PFSK-1 (cell line): ENCODE measurements around the gene EFEMP2.

Source experiments
- FOXP2 ChIP-seq: optimal IDR thresholded peaks from 2 replicates; pipeline ENCODE3; 2011; ENCODE audit warnings: borderline replicate concordance, control low read depth, inconsistent platforms; ENCODE audit not compliant: insufficient read depth; ENCODE audit errors: extremely low read length, extremely low read depth
- POLR2AphosphoS5 ChIP-seq: IDR thresholded peaks from 2 replicates; pipeline ENCODE4 v1.6.1; 2012; ENCODE audit warnings: low read depth, mild to moderate bottlenecking, control low read depth, low read length, moderate library complexity
- SIN3A ChIP-seq: IDR thresholded peaks from 2 replicates; pipeline ENCODE4 v1.6.1; 2012; ENCODE audit warnings: mild to moderate bottlenecking, low read length, moderate library complexity, borderline replicate concordance; ENCODE audit not compliant: insufficient read depth
- TAF1 ChIP-seq: IDR thresholded peaks from 2 replicates; pipeline ENCODE4 v1.6.1; 2012; ENCODE audit warnings: low read length, control low read depth, borderline replicate concordance; ENCODE audit not compliant: insufficient read depth
- TF ChIP-seq, protein P1 (sequence below), 2 experiments: IDR thresholded peaks; 2 replicates each; pipeline versions ENCODE4 v1.6.1 to v1.8.0; 2011 to 2012; ENCODE audit warnings: low read depth in 2 of 2, low read length in 2 of 2, control low read depth in 1 of 2, inconsistent platforms in 1 of 2, mild to moderate bottlenecking in 1 of 2, moderate library complexity in 1 of 2; ENCODE audit not compliant: insufficient read depth in 1 of 2

Gene EFEMP2

DNA sequence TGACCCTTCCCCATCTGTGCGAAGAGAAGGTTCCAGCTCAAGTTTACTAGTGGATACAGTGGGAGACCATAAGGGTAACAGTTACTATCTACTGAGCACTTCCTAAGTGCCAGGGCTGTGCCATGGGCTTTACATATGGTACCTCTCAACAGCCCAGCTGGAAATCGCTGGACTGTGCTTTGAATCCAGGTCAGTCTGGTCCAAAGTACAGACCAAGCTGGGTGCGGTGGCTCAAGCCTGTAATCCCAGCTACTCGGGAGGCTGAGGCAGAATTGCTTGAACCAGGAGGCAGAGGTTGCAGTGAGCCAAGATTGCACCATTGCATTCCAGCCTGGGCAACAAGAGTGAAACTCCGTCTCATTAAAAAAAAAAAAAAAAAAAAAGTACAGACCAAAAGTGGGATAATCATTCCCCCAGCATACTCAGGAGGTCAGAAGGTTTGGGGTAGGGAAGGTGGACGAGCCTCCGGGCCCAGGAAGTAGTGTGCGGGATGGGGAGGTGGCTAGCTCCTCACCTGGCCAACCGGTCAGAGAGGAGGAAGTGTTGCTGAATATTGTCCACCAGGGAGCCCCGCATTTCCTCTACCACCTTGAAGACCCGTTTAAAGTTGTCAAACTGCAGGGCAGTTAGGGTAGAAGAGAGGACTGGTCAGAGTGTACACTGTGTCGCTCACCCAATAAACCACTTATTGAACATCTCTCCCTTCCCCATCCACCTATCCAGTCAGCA, 13.4 kb upstream of the EFEMP2 start:
- TF ChIP-seq TAF1: no peak
- no peak for TF ChIP-seq SIN3A
- TF ChIP-seq, protein P1, sequence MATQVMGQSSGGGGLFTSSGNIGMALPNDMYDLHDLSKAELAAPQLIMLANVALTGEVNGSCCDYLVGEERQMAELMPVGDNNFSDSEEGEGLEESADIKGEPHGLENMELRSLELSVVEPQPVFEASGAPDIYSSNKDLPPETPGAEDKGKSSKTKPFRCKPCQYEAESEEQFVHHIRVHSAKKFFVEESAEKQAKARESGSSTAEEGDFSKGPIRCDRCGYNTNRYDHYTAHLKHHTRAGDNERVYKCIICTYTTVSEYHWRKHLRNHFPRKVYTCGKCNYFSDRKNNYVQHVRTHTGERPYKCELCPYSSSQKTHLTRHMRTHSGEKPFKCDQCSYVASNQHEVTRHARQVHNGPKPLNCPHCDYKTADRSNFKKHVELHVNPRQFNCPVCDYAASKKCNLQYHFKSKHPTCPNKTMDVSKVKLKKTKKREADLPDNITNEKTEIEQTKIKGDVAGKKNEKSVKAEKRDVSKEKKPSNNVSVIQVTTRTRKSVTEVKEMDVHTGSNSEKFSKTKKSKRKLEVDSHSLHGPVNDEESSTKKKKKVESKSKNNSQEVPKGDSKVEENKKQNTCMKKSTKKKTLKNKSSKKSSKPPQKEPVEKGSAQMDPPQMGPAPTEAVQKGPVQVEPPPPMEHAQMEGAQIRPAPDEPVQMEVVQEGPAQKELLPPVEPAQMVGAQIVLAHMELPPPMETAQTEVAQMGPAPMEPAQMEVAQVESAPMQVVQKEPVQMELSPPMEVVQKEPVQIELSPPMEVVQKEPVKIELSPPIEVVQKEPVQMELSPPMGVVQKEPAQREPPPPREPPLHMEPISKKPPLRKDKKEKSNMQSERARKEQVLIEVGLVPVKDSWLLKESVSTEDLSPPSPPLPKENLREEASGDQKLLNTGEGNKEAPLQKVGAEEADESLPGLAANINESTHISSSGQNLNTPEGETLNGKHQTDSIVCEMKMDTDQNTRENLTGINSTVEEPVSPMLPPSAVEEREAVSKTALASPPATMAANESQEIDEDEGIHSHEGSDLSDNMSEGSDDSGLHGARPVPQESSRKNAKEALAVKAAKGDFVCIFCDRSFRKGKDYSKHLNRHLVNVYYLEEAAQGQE (IDR thresholded peaks at IDR 0.05; ENCODE audit: insufficient read depth in 1 of 2, low read depth in 2 of 2, low read length in 2 of 2): no peak
- no peak for TF ChIP-seq FOXP2
- TF ChIP-seq POLR2AphosphoS5: no peak

DNA sequence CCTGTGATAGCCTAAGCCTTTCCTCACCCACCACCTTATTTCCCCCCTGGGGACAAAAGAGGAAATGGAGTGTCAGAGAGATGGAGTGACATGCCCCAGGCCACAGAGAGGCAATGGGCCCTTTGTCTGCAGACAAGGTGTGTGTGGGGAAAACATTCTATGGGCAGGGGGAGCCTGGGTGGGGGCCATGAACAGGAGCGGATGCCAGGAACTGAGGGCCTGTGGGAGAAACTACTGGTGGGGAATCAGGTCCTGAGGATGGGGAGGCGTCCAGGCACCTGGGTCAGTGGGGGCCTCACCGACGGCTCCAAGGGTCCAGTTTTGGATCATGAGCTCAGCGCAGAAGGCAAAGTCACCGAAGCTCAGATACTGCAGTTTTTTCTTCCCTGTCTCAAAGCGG, 12.6 kb upstream of the EFEMP2 start:
- TF ChIP-seq, protein P1 (IDR thresholded peaks at IDR 0.05; ENCODE audit: insufficient read depth in 1 of 2, low read depth in 2 of 2, low read length in 2 of 2): no peak
- TF ChIP-seq SIN3A: no peak
- TF ChIP-seq POLR2AphosphoS5: no peak
- TF ChIP-seq FOXP2: no peak
- TF ChIP-seq TAF1: no peak

DNA sequence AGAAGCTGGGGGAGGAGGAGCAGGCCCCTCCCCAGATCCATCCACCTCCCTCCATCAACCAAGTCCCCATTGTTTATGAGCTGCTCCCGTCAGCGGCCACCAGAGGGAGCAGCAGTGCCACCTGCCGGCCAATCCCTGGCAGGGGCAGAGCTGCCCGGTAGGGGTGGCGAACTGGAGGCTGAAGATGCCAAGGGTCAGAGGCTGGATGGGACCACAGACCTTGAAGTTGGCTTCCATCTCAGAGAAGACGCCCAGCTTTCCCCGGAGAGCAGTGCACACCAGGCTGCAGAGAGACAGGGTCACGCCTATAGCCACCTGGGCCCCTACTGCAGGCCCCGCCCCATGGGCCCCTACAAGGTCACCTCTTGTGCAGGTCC, 12.1 kb upstream of the EFEMP2 start:
- TF ChIP-seq FOXP2 (no peak), TAF1 (no peak), SIN3A (no peak), POLR2AphosphoS5 (no peak)
- TF ChIP-seq, protein P1 (IDR thresholded peaks at IDR 0.05; ENCODE audit: insufficient read depth in 1 of 2, low read depth in 2 of 2, low read length in 2 of 2): no peak

DNA sequence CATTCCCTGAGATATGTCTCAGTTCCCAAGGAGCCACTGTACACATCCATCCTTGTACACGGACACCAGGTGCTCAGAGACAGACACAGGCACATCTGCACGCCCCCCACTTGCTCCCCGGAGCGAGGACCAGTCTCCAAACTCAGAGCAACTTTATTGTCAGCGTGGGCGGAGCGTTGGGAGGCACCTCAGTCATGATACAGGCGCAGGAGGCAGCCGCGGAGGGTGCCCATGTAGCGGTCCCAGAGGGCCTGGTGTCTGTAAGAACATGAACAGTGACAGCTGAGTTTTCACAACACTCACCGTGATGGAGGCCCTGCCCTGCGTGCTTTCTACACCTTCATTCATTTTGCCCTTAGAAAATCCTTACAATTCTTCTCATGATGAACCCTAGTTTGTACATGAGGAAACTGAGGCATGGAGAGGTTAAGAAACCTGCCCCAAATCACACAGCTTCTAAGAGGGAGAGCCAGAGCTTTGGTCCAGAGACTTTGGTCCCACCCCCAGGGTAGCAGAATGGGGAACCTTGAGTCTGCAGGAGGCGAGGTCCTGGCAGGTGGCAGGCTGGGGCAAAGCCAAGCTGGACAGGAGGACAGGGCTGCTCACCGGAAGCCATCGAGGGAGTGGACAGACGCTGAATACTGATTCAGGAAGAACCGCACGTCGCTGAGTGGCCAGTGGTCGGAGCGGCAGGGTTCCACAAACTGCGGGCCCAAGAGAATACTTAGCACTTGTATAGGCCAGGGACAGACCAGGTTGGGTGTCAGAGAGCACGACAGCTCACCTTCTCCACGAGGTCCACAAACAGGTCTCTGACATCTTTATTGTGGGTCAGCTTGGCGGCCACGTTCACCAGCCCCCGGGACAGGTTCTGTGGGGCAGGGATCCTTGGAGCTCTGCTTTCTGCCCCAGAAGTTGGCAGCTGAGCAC, 11.5 kb upstream of the EFEMP2 start:
- TF ChIP-seq, protein P1 (IDR thresholded peaks at IDR 0.05; ENCODE audit: insufficient read depth in 1 of 2, low read depth in 2 of 2, low read length in 2 of 2): no peak
- TF ChIP-seq POLR2AphosphoS5 (no peak), SIN3A (no peak), TAF1 (no peak), FOXP2 (no peak)
